ENCODE data around the gene FBXO44.

The FBXO44 gene

GRCh38 chr1:11659748-11660147, 5.1 kb downstream of the FBXO44 start:
- DNase-seq (ENCODE audit: low read depth in 2 of 2): no peak

- no peak for DNase-seq (ENCODE audit: low read depth in 2 of 2)
Measured at GRCh38 chr1:11661103-11661502, 6.4 kb downstream of the FBXO44 start.

GRCh38 chr1:11664336-11665065, 9.8 kb downstream of the FBXO44 start:
- peak; percentile 51 to 52 for DNase-seq (ENCODE audit: low read depth in 2 of 2)

GRCh38 chr1:11668516-11668915, 13.8 kb downstream of the FBXO44 start:
- DNase-seq (ENCODE audit: low read depth in 2 of 2): no peak

GRCh38 chr1:11670747-11671146, 16.1 kb downstream of the FBXO44 start:
- DNase-seq (ENCODE audit: low read depth in 2 of 2): no peak

- no peak for DNase-seq (ENCODE audit: low read depth in 2 of 2)
Measured at GRCh38 chr1:11671205-11671543, 16.5 kb downstream of the FBXO44 start.

GRCh38 chr1:11671544-11672286, 17.0 kb downstream of the FBXO44 start:
- no peak for DNase-seq (ENCODE audit: low read depth in 2 of 2)

- DNase-seq (ENCODE audit: low read depth in 2 of 2): no peak
Measured at GRCh38 chr1:11673089-11673769, 18.6 kb downstream of the FBXO44 start.

GRCh38 chr1:11674488-11674887, 19.8 kb downstream of the FBXO44 start:
- no peak for DNase-seq (ENCODE audit: low read depth in 2 of 2)

GRCh38 chr1:11675325-11675724, 20.6 kb downstream of the FBXO44 start:
- no peak for DNase-seq (ENCODE audit: low read depth in 2 of 2)

GRCh38 chr1:11676386-11677103, 21.9 kb downstream of the FBXO44 start:
- no peak for DNase-seq (ENCODE audit: low read depth in 2 of 2)

GRCh38 chr1:11678442-11678841, 23.8 kb downstream of the FBXO44 start:
- DNase-seq (ENCODE audit: low read depth in 2 of 2): no peak

- DNase-seq (ENCODE audit: low read depth in 2 of 2): no peak
Measured at GRCh38 chr1:11680270-11681070, 25.8 kb downstream of the FBXO44 start.

GRCh38 chr1:11681071-11681771, 26.5 kb downstream of the FBXO44 start, which contains the start of gene MAD2L2:
MAD2L2 (minus strand) TSS chr1:11681148; CDS start chr1:11680601, 547 bp downstream.
- DNase-seq (ENCODE audit: low read depth in 2 of 2): peak; percentile 76 to 81

- no peak for DNase-seq (ENCODE audit: low read depth in 2 of 2)
Measured at GRCh38 chr1:11682287-11682771, 27.7 kb downstream of the FBXO44 start.

- no peak for DNase-seq (ENCODE audit: low read depth in 2 of 2)
Measured at GRCh38 chr1:11682799-11683198, 28.1 kb downstream of the FBXO44 start.

GRCh38 chr1:11684070-11684469, 29.4 kb downstream of the FBXO44 start:
- DNase-seq (ENCODE audit: low read depth in 2 of 2): no peak

- DNase-seq (ENCODE audit: low read depth in 2 of 2): no peak
Measured at GRCh38 chr1:11685210-11685752, 30.6 kb downstream of the FBXO44 start.

- no peak for DNase-seq (ENCODE audit: low read depth in 2 of 2)
Measured at GRCh38 chr1:11688506-11688905, 33.8 kb downstream of the FBXO44 start.

All from stimulated activated CD8-positive, alpha-beta memory T cell treated with anti-CD3 and anti-CD28 coated beads, Interleukin-15, amount 100 ng/mL, for 4 hours (primary cell).